Smooth muscle cell (in vitro differentiated cells): ENCODE measurements around the gene RUSF1. TPM values are rescaled to one million over a fixed set of nuclear protein-coding genes. Genes with fewer than 3 reads are reported as not detected.
A peak's percentile ranks its signal among the peaks of the same experiment; 100 is the strongest.

Experiments used
- DNase-seq: peaks from one replicate; lab custom pipeline; 2025; ENCODE audit not compliant: unreplicated experiment; lab: John Stamatoyannopoulos, UW
- H2AFZ ChIP-seq: fragments of 200-600 bp; sonication (generic); 2 replicates; pipeline ENCODE4 v1.6.0; 2016; ENCODE audit warnings: antibody characterized with exemption, low read depth, mild to moderate bottlenecking
- H3F3A ChIP-seq: fragments of 200-600 bp; sonication (generic); 2 replicates; pipeline ENCODE4 v1.6.0; 2017; ENCODE audit warnings: antibody characterized with exemption, low read depth
- H3K27ac ChIP-seq: fragments of 200-600 bp; sonication (generic); 2 replicates; pipeline ENCODE4 v1.5.1; 2016; ENCODE audit warnings: low read depth, mild to moderate bottlenecking
- H3K27me3 ChIP-seq: fragments of 200-600 bp; sonication (generic); 2 replicates; pipeline ENCODE4 v1.6.1; 2016; ENCODE audit warnings: low read depth, mild to moderate bottlenecking
- H3K36me3 ChIP-seq: fragments of 200-600 bp; sonication (generic); 2 replicates; pipeline ENCODE4 v1.5.1; 2016; ENCODE audit warnings: low read depth
- H3K4me1 ChIP-seq: fragments of 200-600 bp; sonication (generic); 2 replicates; pipeline ENCODE4 v1.5.1; 2016; ENCODE audit warnings: low read depth
- H3K4me2 ChIP-seq: fragments of 200-600 bp; sonication (generic); 2 replicates; pipeline ENCODE4 v1.6.0; 2016; ENCODE audit warnings: mild to moderate bottlenecking
- H3K4me3 ChIP-seq: fragments of 200-600 bp; sonication (generic); 2 replicates; pipeline ENCODE4 v1.5.1; 2016; ENCODE audit warnings: mild to moderate bottlenecking
- H3K79me2 ChIP-seq: fragments of 200-600 bp; sonication (generic); 2 replicates; pipeline ENCODE4 v1.6.0; 2016; ENCODE audit warnings: low read depth, mild to moderate bottlenecking
- H3K9ac ChIP-seq: fragments of 200-600 bp; sonication (generic); 2 replicates; pipeline ENCODE4 v1.6.0; 2016; ENCODE audit warnings: low read depth
- H3K9me3 ChIP-seq: fragments of 200-600 bp; sonication (generic); replicated peaks from 2 replicates; pipeline ENCODE4 v1.5.1; 2016; ENCODE audit warnings: low read depth
- H4K20me1 ChIP-seq: fragments of 200-600 bp; sonication (generic); 2 replicates; pipeline ENCODE4 v1.6.0; 2016; ENCODE audit warnings: low read depth
- WGBS: methylation state at CpG from one replicate; pipeline ENCODE4 v1.1.7; 2016; ENCODE audit warnings: low lambda C conversion rate; 5-methylcytosine and 5-hydroxymethylcytosine counted together
- polyA plus RNA-seq: library from polyadenylated mRNA; unstranded; fragments of >200 nt; fragmentation: Nextera tagmentation; extraction: Ambion mirVana; gene quantifications from 2 replicates; pipeline ENCODE4 v1.2.1, GENCODE V29; 2016
- total RNA-seq: library from RNA; depleted of rRNA; stranded (reverse); fragments of >200 nt; gene quantifications from 2 replicates; pipeline ENCODE4 v1.2.3, GENCODE V29; 2014
- TF ChIP-seq, protein P1 (sequence below): fragments of 200-600 bp; sonication (generic); IDR thresholded peaks from 2 replicates; pipeline ENCODE4 v1.5.1; 2017; ENCODE audit warnings: borderline replicate concordance, mild to moderate bottlenecking, antibody characterized with exemption; ENCODE audit not compliant: insufficient read depth, poor library complexity, severe bottlenecking

RUSF1 gene
- total and polyA plus RNA-seq, 2 experiments from 2014 or later: 55.9 to 72.1 TPM

DNA sequence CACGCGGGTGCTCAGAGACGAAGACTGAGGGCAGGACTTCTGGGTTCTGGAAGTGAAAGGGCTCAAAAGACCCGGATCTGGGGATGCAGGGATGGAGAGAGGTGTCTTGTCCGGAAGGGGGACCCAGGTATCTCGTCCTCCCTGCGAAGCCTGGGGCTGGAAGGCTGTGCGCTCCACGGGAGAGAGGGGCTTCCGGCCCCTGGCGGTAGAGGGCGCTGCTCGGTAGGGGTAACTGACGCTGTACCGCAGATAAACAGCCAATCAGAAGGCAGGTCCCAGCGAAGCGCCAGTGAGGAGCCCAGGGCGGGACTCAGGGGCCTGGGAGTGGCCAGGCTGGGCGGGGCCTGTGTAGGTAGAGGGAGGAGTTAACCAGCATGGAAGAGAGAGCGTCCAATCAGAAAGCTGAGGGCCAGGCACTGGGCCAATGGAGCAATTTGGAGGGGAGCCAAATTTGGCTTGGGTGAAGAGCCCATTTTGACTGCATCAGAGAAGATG, 35.4 kb downstream of the RUSF1 start:
- Histone ChIP-seq H3K4me1 (peaks cover 8% of the 10 kb centered on the region), H3K4me3 (peak overlapping the region; percentile 75), H3F3A (peaks cover 40% of the 10 kb centered on the region), H3K79me2 (peaks cover 10% of the 10 kb centered on the region), H3K9ac (no peak overlapping the region), H3K9me3 (no peaks in the 10 kb centered on the region), H3K27ac (peak overlapping the region; percentile 51), H4K20me1 (peaks cover 47% of the 10 kb centered on the region), H3K36me3 (peaks cover 6% of the 10 kb centered on the region), H2AFZ (no peak overlapping the region), H3K27me3 (no peaks in the 10 kb centered on the region), H3K4me2 (peak overlapping the region; percentile 90)
- TF ChIP-seq, protein P1, sequence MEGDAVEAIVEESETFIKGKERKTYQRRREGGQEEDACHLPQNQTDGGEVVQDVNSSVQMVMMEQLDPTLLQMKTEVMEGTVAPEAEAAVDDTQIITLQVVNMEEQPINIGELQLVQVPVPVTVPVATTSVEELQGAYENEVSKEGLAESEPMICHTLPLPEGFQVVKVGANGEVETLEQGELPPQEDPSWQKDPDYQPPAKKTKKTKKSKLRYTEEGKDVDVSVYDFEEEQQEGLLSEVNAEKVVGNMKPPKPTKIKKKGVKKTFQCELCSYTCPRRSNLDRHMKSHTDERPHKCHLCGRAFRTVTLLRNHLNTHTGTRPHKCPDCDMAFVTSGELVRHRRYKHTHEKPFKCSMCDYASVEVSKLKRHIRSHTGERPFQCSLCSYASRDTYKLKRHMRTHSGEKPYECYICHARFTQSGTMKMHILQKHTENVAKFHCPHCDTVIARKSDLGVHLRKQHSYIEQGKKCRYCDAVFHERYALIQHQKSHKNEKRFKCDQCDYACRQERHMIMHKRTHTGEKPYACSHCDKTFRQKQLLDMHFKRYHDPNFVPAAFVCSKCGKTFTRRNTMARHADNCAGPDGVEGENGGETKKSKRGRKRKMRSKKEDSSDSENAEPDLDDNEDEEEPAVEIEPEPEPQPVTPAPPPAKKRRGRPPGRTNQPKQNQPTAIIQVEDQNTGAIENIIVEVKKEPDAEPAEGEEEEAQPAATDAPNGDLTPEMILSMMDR: peak; percentile 57
- 42% methylated on average over 20 of the region's 20 CpGs for WGBS
- DNase-seq: no peak

DNA sequence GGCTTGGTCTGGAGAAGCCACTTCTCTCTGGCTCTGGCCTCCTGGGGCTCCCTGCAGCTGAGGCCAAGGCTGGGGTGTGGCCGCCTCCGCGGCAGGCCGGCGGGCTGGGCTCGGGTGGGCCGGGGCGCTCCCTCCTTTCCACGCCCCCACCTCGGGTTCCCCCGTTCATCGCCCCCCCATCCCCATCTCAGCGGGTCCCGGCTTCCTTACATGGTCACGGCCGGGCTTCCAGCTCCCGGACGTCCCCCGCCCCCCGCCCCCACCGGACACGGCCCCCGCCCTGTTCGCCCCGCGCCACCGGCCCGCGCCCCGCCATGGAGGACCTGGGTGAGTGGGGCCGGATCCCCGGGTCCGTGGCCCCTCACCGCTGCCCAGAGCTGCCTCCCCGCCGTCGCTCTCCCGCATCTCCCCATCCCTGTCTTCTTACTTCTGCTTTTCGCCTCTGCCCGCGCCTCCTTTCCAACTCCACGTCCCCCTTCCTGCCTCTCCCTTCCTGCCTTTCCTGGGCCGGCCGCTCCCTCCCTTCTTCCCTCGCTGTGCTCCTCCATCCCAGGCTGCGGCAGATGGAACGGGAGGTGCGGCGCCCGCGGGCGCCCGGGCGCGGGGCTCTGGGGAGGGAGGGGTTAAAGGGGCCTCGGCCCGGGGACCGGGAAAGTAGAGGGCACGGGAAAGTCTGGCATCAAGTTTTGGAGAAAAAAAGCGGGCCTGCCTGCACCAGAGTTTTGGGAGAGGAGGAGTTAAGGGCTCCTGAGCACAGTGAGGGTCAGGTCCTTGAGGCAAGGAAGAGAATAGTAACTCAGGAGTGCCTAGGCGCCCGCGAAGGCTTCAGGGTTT, 36.1 kb downstream of the RUSF1 start, which contains the start of gene TGFB1I1:
TGFB1I1 (plus strand) TSS at position 278 of the 834 bp plus-strand sequence; CDS start at position 315, 37 bp downstream.
- Histone ChIP-seq H3K9ac (peak within 1 kb of the TSS; percentile 41), H3F3A (peaks cover 33% of the 10 kb centered on the region), H3K27ac (peak within 1 kb of the TSS; percentile 74), H3K79me2 (peaks cover 10% of the 10 kb centered on the region), H3K27me3 (no peaks in the 10 kb centered on the region), H3K9me3 (no peaks in the 10 kb centered on the region), H4K20me1 (peaks cover 41% of the 10 kb centered on the region), H3K4me1 (peaks cover 8% of the 10 kb centered on the region), H3K4me2 (peak within 1 kb of the TSS; percentile 90), H3K36me3 (peaks cover 6% of the 10 kb centered on the region), H2AFZ (peak within 1 kb of the TSS; percentile 63), H3K4me3 (peak within 1 kb of the TSS; percentile 75)
- TF ChIP-seq, protein P1: no peak
- peak; percentile 53 for DNase-seq
- WGBS: 1% methylated on average over 21 of the region's 63 CpGs

DNA sequence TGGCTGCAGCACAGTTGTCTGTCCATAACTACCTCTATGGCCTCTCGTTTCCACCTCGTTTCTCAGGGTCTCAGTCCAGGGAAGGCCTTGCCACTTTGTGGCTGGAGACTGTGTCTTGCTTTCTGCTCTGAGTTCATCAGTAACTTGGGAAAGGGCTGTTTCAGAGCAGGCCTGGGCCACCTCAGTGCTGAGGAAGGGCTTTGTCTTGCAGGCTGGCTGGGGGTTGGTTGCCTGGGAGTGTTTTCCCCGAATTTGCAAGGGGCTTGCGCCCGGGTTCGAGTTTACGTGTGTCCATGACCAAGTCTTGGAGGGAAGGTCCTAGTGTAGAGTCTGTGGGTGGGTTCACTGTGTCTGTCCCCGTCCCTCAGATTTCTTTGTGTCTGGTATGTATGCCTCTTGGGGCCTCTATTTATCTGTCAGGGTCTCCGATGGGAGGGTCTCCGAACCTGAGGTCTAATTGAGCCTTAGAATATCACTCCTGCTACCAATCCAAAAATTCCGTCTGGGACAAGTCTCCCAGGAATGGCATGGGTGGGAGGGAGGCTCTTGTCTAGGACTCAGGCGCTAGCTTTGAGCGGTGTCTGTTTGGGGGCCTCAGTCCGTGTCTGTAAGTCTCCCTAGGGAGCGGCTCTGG, 36.8 kb downstream of the RUSF1 start:
- H2AFZ ChIP-seq: no peak overlapping the region
- H3K27ac ChIP-seq: peak overlapping the region; percentile 74
- H3K36me3 ChIP-seq: peaks cover 6% of the 10 kb centered on the region
- H3K4me3 ChIP-seq: peak overlapping the region; percentile 75
- peaks cover 32% of the 10 kb centered on the region for H3F3A ChIP-seq
- peaks cover 10% of the 10 kb centered on the region for H3K79me2 ChIP-seq
- H3K4me2 ChIP-seq: peak overlapping the region; percentile 90
- H4K20me1 ChIP-seq: peaks cover 35% of the 10 kb centered on the region
- 42% methylated on average over 15 of the region's 15 CpGs for WGBS
- DNase-seq: no peak
- no peaks in the 10 kb centered on the region for H3K9me3 ChIP-seq
- peaks cover 8% of the 10 kb centered on the region for H3K4me1 ChIP-seq
- TF ChIP-seq, protein P1: no peak
- peak overlapping the region; percentile 26 for H3K9ac ChIP-seq
- no peaks in the 10 kb centered on the region for H3K27me3 ChIP-seq
